HEK293 (cell line): Measurements from ENCODE around the gene RAX2.

ENCODE experiments used
- ATF2 ChIP-seq: fragments of 450-650 bp; formaldehyde crosslinking; IDR thresholded peaks from 2 replicates; pipeline ENCODE4 v1.5.1; 2016; ENCODE audit warnings: missing biosample characterization, missing genetic modification characterization, low read depth
- CTCF ChIP-seq: fragments of 450-650 bp; formaldehyde crosslinking; IDR thresholded peaks from 2 replicates; pipeline ENCODE4 v1.5.1; 2016; ENCODE audit warnings: missing biosample characterization, missing genetic modification characterization
- MYNN ChIP-seq: fragments of 450-650 bp; formaldehyde crosslinking; IDR thresholded peaks from 2 replicates; pipeline ENCODE4 v1.5.1; 2016; ENCODE audit warnings: missing biosample characterization, missing genetic modification characterization, borderline replicate concordance
- MZF1 ChIP-seq: fragments of 450-650 bp; formaldehyde crosslinking; IDR thresholded peaks from 2 replicates; pipeline ENCODE4 v1.5.1; 2017; ENCODE audit warnings: missing biosample characterization, missing genetic modification characterization, borderline replicate concordance
- PRDM10 ChIP-seq: fragments of 450-650 bp; formaldehyde crosslinking; IDR thresholded peaks from 2 replicates; pipeline ENCODE4 v1.5.1; 2016; ENCODE audit warnings: missing biosample characterization, missing genetic modification characterization
- ZBTB11 ChIP-seq: fragments of 450-650 bp; formaldehyde crosslinking; conservative IDR thresholded peaks from 2 replicates; pipeline ENCODE4 v1.5.1; 2016; ENCODE audit warnings: low read depth, missing biosample characterization, missing genetic modification characterization
- ZBTB49 ChIP-seq: fragments of 450-650 bp; formaldehyde crosslinking; IDR thresholded peaks from 2 replicates; pipeline ENCODE4 v1.5.1; 2016; ENCODE audit warnings: missing biosample characterization, missing genetic modification characterization, low read depth
- ZFHX2 ChIP-seq: fragments of 450-650 bp; formaldehyde crosslinking; conservative IDR thresholded peaks from 2 replicates; pipeline ENCODE4 v1.5.1; 2016; ENCODE audit warnings: missing biosample characterization, missing genetic modification characterization
- ZNF274 ChIP-seq, 2 experiments: fragments of 200-500 bp in 1 of 2; fragments of 450-650 bp in 1 of 2; sonication (Bioruptor generic) in 1 of 2; formaldehyde crosslinking in 1 of 2; IDR thresholded peaks; 2 replicates each; pipeline versions ENCODE4 v1.5.1 to v1.6.1; 2014 to 2016; ENCODE audit warnings: borderline replicate concordance in 1 of 2, inconsistent platforms in 1 of 2, low read length in 1 of 2, missing biosample characterization in 1 of 2, missing genetic modification characterization in 1 of 2
- ZNF302 ChIP-seq: fragments of 450-650 bp; formaldehyde crosslinking; IDR thresholded peaks from 2 replicates; pipeline ENCODE4 v1.5.1; 2016; ENCODE audit warnings: missing biosample characterization, missing genetic modification characterization, low read depth
- ZNF626 ChIP-seq: fragments of 450-650 bp; sonication (Bioruptor Pico); formaldehyde crosslinking; IDR thresholded peaks from 2 replicates; pipeline ENCODE4 v1.5.1; 2018; ENCODE audit warnings: missing biosample characterization, missing genetic modification characterization, inconsistent platforms
- ZNF660 ChIP-seq: fragments of 450-650 bp; IDR thresholded peaks from 2 replicates; pipeline ENCODE4 v1.5.1; 2018; ENCODE audit warnings: missing biosample characterization, mild to moderate bottlenecking, missing genetic modification characterization
- ZSCAN18 ChIP-seq: fragments of 450-650 bp; formaldehyde crosslinking; IDR thresholded peaks from 2 replicates; pipeline ENCODE4 v1.5.1; 2016; ENCODE audit warnings: missing biosample characterization, missing genetic modification characterization

GRCh38 chr19:3723110-3723488 lies 48.9 kb downstream of the RAX2 start:
- TF ChIP-seq ZSCAN18 (tag by site-specific recombination) (no peak), ZBTB49 (no peak), CTCF (tag by site-specific recombination) (no peak), ATF2 (tag by site-specific recombination) (no peak), ZFHX2 (tag by site-specific recombination) (no peak), ZNF274 (IDR thresholded peaks at IDR 0.05; ENCODE audit: low read length) (no peak), ZNF274 (tag by site-specific recombination; IDR thresholded peaks at IDR 0.05; ENCODE audit: borderline replicate concordance) (no peak), ZBTB11 (tag by site-specific recombination) (no peak), MYNN (tag by site-specific recombination) (no peak), MZF1 (tag by site-specific recombination) (no peak), ZNF660 (tag by site-specific recombination) (no peak), ZNF302 (no peak), PRDM10 (tag by site-specific recombination) (no peak), ZNF626 (tag by site-specific recombination) (no peak)
